HepG2 (cell line): ENCODE data around the gene PHKA1. TPM values are rescaled to one million over a fixed set of nuclear protein-coding genes. Genes with fewer than 3 reads are reported as not detected.
A peak's percentile ranks its signal among the peaks of the same experiment; 100 is the strongest.

Experiments
- ATAC-seq: fragments of 200-7000 bp; cut with Tn5 transposase; 3 replicates; pipeline ENCODE4 v1.9.1; 2020; ENCODE audit warnings: mild to moderate bottlenecking, moderate library complexity
- BruUV-seq: library from RNA; stranded (reverse); fragments of 400-500 nt; replicated peaks from 2 replicates; lab custom pipeline; 2021; lab: Mats Ljungman, UMichigan
- CTCF ChIA-PET: fragments of 300-600 bp; formaldehyde crosslinking; extraction: SDS; loops from one replicate; lab custom pipeline; 2021; ENCODE audit warnings: low total read pairs, inconsistent platforms, low intra/inter-chr PET ratio; lab: Yijun Ruan, JAX
- POLR2A ChIA-PET: fragments of 350-600 bp; sonication (Branson Sonifier 250); formaldehyde crosslinking; loops from one replicate; lab custom pipeline; 2020; ENCODE audit warnings: antibody characterized with exemption, inconsistent platforms; lab: Yijun Ruan, JAX
- DNase-seq: peaks from one replicate; pipeline ENCODE4 v3.0.0-alpha.2; 2015; ENCODE audit warnings: low spot score
- FAIRE-seq: peaks from 3 replicates; lab custom pipeline; 2011; peaks lifted over from hg19 to GRCh38; lab: Jason Lieb, UNC
- H2AFZ ChIP-seq: one replicate; pipeline ENCODE4 v1.6.1; 2011; ENCODE audit warnings: low read length, inconsistent platforms
- H3K27ac ChIP-seq: fragments of 300-600 bp; 3 replicates; pipeline ENCODE4 v1.8.0; 2011; ENCODE audit warnings: mixed run types, mild to moderate bottlenecking, mixed read lengths, low read length, inconsistent platforms; ENCODE audit not compliant: insufficient read depth; ENCODE audit errors: extremely low read length
- H3K27me3 ChIP-seq, 2 experiments: fragments of 200-600 bp in 1 of 2; 2 replicates in 1 of 2; 3 replicates in 1 of 2; pipeline versions ENCODE4 v1.6.0 to v1.8.0; 2011; ENCODE audit warnings: low read length in 2 of 2, mild to moderate bottlenecking in 2 of 2, moderate library complexity in 2 of 2, inconsistent platforms in 1 of 2; ENCODE audit not compliant: insufficient read depth in 2 of 2, control insufficient read depth in 1 of 2
- H3K36me3 ChIP-seq, 2 experiments: fragments of 200-600 bp in 1 of 2; replicated peaks in 1 of 2; 2 replicates in 1 of 2; 3 replicates in 1 of 2; pipeline versions ENCODE4 v1.5.1 to v1.8.0; 2011; ENCODE audit warnings: low read length in 2 of 2, inconsistent platforms in 1 of 2; ENCODE audit not compliant: insufficient read depth in 2 of 2, control insufficient read depth in 1 of 2
- H3K4me1 ChIP-seq: 2 replicates; pipeline ENCODE4 v1.5.1; 2012; ENCODE audit warnings: low read length, inconsistent platforms; ENCODE audit not compliant: insufficient read depth
- H3K4me2 ChIP-seq: 2 replicates; pipeline ENCODE4 v1.6.0; 2011; ENCODE audit warnings: low read depth, low read length, inconsistent platforms
- H3K4me3 ChIP-seq, 3 experiments: fragments of 200-600 bp in 1 of 3; sonication (generic), shearing (Covaris generic) in 1 of 3; replicated peaks in 1 of 3; 2 replicates each; pipeline ENCODE4 v1.5.1; 2011 to 2016; ENCODE audit warnings: low read length in 3 of 3, inconsistent platforms in 2 of 3, low read depth in 2 of 3, mild to moderate bottlenecking in 2 of 3, control low read depth in 1 of 3, mixed read lengths in 1 of 3; ENCODE audit not compliant: insufficient read depth in 1 of 3
- H3K79me2 ChIP-seq: one replicate; pipeline ENCODE4 v1.6.1; 2011; ENCODE audit warnings: low read length, inconsistent platforms; ENCODE audit not compliant: insufficient read depth
- H3K9ac ChIP-seq: 2 replicates; pipeline ENCODE4 v1.6.0; 2011; ENCODE audit warnings: mild to moderate bottlenecking, low read depth, low read length, inconsistent platforms; ENCODE audit not compliant: insufficient read depth
- H3K9me3 ChIP-seq: 2 replicates; pipeline ENCODE4 v1.5.1; 2012; ENCODE audit warnings: mild to moderate bottlenecking, low read length
- H4K20me1 ChIP-seq: 2 replicates; pipeline ENCODE4 v1.6.0; 2011; ENCODE audit warnings: inconsistent platforms, mild to moderate bottlenecking, low read length, moderate library complexity; ENCODE audit not compliant: insufficient read depth
- AKNA ChIP-seq: sonication (generic); formaldehyde crosslinking; IDR thresholded peaks from 2 replicates; pipeline ENCODE4 v1.4.0; 2020; ENCODE audit warnings: missing genetic modification reagents, borderline replicate concordance
- HNF4A ChIP-seq: sonication (generic); formaldehyde crosslinking; IDR thresholded peaks from 2 replicates; pipeline ENCODE4 v1.4.0; 2020; ENCODE audit warnings: missing genetic modification reagents
- KMT2B ChIP-seq: IDR thresholded peaks from 2 replicates; pipeline ENCODE4 v1.6.1; 2016; ENCODE audit warnings: missing genetic modification reagents, missing compliant biosample characterization
- MATR3 ChIP-seq: sonication (generic); formaldehyde crosslinking; IDR thresholded peaks from 2 replicates; pipeline ENCODE4 v1.4.0; 2020; ENCODE audit warnings: missing genetic modification reagents
- MED8 ChIP-seq: sonication (generic); formaldehyde crosslinking; IDR thresholded peaks from 2 replicates; pipeline ENCODE4 v1.8.1; 2023; ENCODE audit warnings: mild to moderate bottlenecking, missing genetic modification reagents; ENCODE audit not compliant: insufficient replicate concordance
- NFE2L2 ChIP-seq: fragments of 150-350 bp; IDR thresholded peaks from 2 replicates; pipeline ENCODE4 v1.6.1; 2014; ENCODE audit warnings: low read length
- NFIB ChIP-seq: sonication (generic); formaldehyde crosslinking; IDR thresholded peaks from 2 replicates; pipeline ENCODE4 v1.9.0; 2021; ENCODE audit warnings: missing genetic modification reagents, mild to moderate bottlenecking, borderline replicate concordance
- RNF2 ChIP-seq: fragments of 450-650 bp; conservative IDR thresholded peaks from 2 replicates; pipeline ENCODE4 v1.6.1; 2016; ENCODE audit warnings: low read depth
- SP5 ChIP-seq: IDR thresholded peaks from 2 replicates; pipeline ENCODE4 v1.6.1; 2016; ENCODE audit warnings: low read depth, borderline replicate concordance
- SRY ChIP-seq: sonication (generic); formaldehyde crosslinking; IDR thresholded peaks from 2 replicates; pipeline ENCODE4 v1.8.0; 2022; ENCODE audit warnings: mild to moderate bottlenecking, missing genetic modification reagents
- TSC22D2 ChIP-seq: sonication (generic); formaldehyde crosslinking; IDR thresholded peaks from 2 replicates; pipeline ENCODE4 v1.5.1; 2020; ENCODE audit warnings: missing genetic modification reagents, mild to moderate bottlenecking, borderline replicate concordance
- ZBTB1 ChIP-seq: sonication (generic); formaldehyde crosslinking; IDR thresholded peaks from 2 replicates; pipeline ENCODE4 v1.4.0; 2020; ENCODE audit warnings: missing genetic modification reagents, borderline replicate concordance
- ZNF124 ChIP-seq: sonication (generic); formaldehyde crosslinking; IDR thresholded peaks from 2 replicates; pipeline ENCODE4 v1.4.0; 2020; ENCODE audit warnings: missing genetic modification reagents
- ZNF138 ChIP-seq: sonication (generic); formaldehyde crosslinking; IDR thresholded peaks from 2 replicates; pipeline ENCODE4 v1.5.0; 2020; ENCODE audit warnings: mild to moderate bottlenecking, low read depth, missing genetic modification reagents
- ZNF224 ChIP-seq: sonication (generic); formaldehyde crosslinking; IDR thresholded peaks from 2 replicates; pipeline ENCODE4 v1.5.0; 2020; ENCODE audit warnings: mild to moderate bottlenecking, missing genetic modification reagents
- ZNF263 ChIP-seq: sonication (generic); formaldehyde crosslinking; IDR thresholded peaks from 2 replicates; pipeline ENCODE4 v1.4.0; 2020; ENCODE audit warnings: missing genetic modification reagents
- ZNF34 ChIP-seq: sonication (generic); formaldehyde crosslinking; IDR thresholded peaks from 2 replicates; pipeline ENCODE4 v1.4.0; 2020; ENCODE audit warnings: mild to moderate bottlenecking, missing genetic modification reagents, borderline replicate concordance
- ZNF343 ChIP-seq: sonication (generic); formaldehyde crosslinking; IDR thresholded peaks from 2 replicates; pipeline ENCODE4 v1.4.0; 2020; ENCODE audit warnings: mild to moderate bottlenecking, missing genetic modification reagents
- ZNF451 ChIP-seq: sonication (generic); formaldehyde crosslinking; IDR thresholded peaks from 2 replicates; pipeline ENCODE4 v1.5.0; 2020; ENCODE audit warnings: mild to moderate bottlenecking, missing genetic modification reagents
- WGBS: methylation state at CpG from one replicate; pipeline ENCODE4 v1.1.6; 2017; ENCODE audit warnings: low lambda C conversion rate; 5-methylcytosine and 5-hydroxymethylcytosine counted together
- in situ Hi-C: cut with HindIII; loops from 2 replicates; pipeline ENCODE4 v1.10.0; 2017; ENCODE audit warnings: low pct_unique_long_range_greater_than_20kb; ENCODE audit not compliant: extremely low pct_ligation_motif_present
- intact Hi-C: fragments of 100-400 bp; cut with micrococcal nuclease; formaldehyde crosslinking; loops from one replicate; pipeline ENCODE4 v1.10.0; 2022; ENCODE audit not compliant: unreplicated experiment
- polyA plus RNA-seq, 8 experiments: library from polyadenylated mRNA; depleted of rRNA in 3 of 8; stranded (reverse) in 7 of 8; unstranded in 1 of 8; fragments of >200 nt; fragmentation: Illumina TruSeq in 4 of 8; extraction: Trizol in 4 of 8; gene quantifications; 2 replicates each; pipeline versions ENCODE4 v1.2.1 to v1.2.3, GENCODE V29; 2011 to 2016; ENCODE audit warnings: low read depth in 4 of 8, missing spikeins in 1 of 8, mixed read lengths in 1 of 8; ENCODE audit not compliant: insufficient read depth in 1 of 8
- total RNA-seq, 5 experiments: library from RNA; depleted of rRNA; stranded (reverse); fragments of >200 nt; fragmentation: Illumina TruSeq; extraction: Trizol; gene quantifications; 2 replicates each; pipeline ENCODE4 v1.2.3, GENCODE V29; 2016; ENCODE audit warnings: low read depth in 1 of 5

PHKA1 gene
- total and polyA plus RNA-seq, 2 of the 13 experiments (the other 11 are each of a cell fraction or from before 2014, with no cell fraction given) = 5.4 to 6.6 TPM

GRCh38 chrX:72713130-72713529 is 976 bp downstream of the PHKA1 start (continued):
- TF ChIP-seq TSC22D2 (CRISPR knock-in tag) = no peak
- no peak for TF ChIP-seq ZNF343 (CRISPR knock-in tag)
- no peak for TF ChIP-seq ZBTB1

GRCh38 chrX:72712094-72712755 is 1.9 kb downstream of the PHKA1 start:
- DNase-seq (no peak), FAIRE-seq (no peak), ATAC-seq (no peak)
- no peaks in the 10 kb centered on the region for H3K27me3 ChIP-seq
- no peak overlapping the region for H3K4me3 ChIP-seq
- no peak overlapping the region for H3K4me2 ChIP-seq
- no peak overlapping the region for H3K27ac ChIP-seq
- ChIA-PET POLR2A (no interaction called here), CTCF (no interaction called here)
- TSS peak; percentile 46 for BruUV-seq
- intact Hi-C loops = no loop called here
- no peaks in the 10 kb centered on the region for H3K9me3 ChIP-seq
- no peak overlapping the region for H2AFZ ChIP-seq
- in situ Hi-C loops = loop anchor here (25.0 kb wide), 1 partner anchor 425 kb away; the partner anchor contains the start of gene RPS4X
- no peak overlapping the region for H3K9ac ChIP-seq
- H3K36me3 ChIP-seq = no peaks in the 10 kb centered on the region; a peak in 1 of 5 replicates
- H3K4me1 ChIP-seq = peaks cover 8% of the 10 kb centered on the region; the same call in 1 of the 2 replicates
- H4K20me1 ChIP-seq = no peaks in the 10 kb centered on the region
- 80% methylated on average over 2 of the region's 2 CpGs for WGBS
- H3K79me2 ChIP-seq = no peaks in the 10 kb centered on the region
- TF ChIP-seq SP5 (CRISPR knock-in tag) (no peak), HNF4A (no peak), ZNF138 (no peak), NFIB (CRISPR knock-in tag) (no peak), KMT2B (CRISPR knock-in tag) (no peak), ZNF124 (CRISPR knock-in tag) (no peak), MED8 (CRISPR knock-in tag) (no peak), AKNA (CRISPR knock-in tag) (no peak), RNF2 (no peak), NFE2L2 (no peak), ZNF224 (CRISPR knock-in tag) (no peak), ZNF451 (CRISPR knock-in tag) (no peak), SRY (CRISPR knock-in tag) (no peak), ZNF34 (CRISPR knock-in tag) (no peak), ZNF263 (CRISPR knock-in tag) (no peak), MATR3 (CRISPR knock-in tag) (no peak)
